GM18498 (cell line): ENCODE data around the gene PTPRG.

Experiments
- ATAC-seq: cut with Tn5 transposase; IDR thresholded peaks from one replicate; pipeline ENCODE4 v1.9.1; 2021; ENCODE audit warnings: mild to moderate bottlenecking, moderate library complexity; ENCODE audit not compliant: unreplicated experiment

Gene PTPRG

GRCh38 chr3:61648481-61648880 is 87.1 kb downstream of the PTPRG start:
- ATAC-seq, result no peak

DNA sequence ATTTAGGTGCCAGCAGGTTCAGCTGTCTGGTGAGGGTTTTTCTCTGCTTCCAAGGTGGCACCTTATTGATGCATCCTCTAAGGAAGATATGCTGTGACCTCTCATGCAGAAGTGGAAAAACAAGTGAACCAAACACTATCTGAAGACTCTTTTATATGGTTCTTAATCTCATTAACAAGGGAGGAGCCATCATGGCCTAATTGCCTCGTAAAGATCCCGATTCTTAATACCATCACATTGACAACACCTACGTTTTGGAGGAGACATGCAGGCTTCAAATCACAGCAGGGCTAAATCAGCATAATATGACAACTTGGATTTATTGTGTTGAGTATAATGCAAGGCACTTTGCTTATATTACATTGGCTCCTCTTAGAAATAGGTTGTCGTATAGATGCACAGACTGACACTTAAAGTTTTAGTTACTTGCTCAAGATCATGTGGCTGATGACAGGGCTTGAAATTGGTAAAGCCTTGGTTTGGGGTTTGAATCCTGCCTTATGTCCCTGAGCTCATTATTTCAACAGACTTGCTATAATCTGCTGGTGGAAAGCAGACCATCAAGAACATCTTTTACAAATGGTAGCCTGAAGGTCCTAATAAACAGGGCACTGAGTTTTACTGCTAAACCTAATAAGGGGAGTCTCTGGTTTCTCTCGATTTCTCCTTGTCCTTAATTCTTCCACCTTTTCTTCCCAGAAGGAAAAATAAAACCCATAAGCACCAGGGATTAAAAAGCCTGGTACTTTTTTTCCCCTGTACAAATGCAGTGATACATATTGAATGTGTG is 88.2 kb downstream of the PTPRG start:
- no peak for ATAC-seq

DNA sequence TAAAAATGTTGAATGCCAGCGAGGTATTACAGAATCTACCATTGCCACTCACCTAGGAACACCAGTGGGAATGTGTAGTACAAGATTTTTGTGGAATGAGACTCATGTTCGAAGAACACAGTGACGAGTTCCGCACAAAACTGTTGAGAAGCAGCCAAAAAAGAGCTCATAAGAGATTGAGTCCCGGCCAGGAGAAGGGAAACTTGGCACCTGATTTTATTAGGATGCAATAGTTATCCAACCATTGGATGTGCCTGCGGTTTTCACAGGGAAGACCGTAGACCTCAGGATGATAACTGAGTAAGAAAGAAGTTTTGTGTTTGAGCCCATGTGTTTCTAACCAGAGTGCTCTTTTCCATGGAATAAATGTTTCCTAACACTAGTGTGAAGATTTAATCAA is 88.9 kb downstream of the PTPRG start:
- ATAC-seq, result no peak

DNA sequence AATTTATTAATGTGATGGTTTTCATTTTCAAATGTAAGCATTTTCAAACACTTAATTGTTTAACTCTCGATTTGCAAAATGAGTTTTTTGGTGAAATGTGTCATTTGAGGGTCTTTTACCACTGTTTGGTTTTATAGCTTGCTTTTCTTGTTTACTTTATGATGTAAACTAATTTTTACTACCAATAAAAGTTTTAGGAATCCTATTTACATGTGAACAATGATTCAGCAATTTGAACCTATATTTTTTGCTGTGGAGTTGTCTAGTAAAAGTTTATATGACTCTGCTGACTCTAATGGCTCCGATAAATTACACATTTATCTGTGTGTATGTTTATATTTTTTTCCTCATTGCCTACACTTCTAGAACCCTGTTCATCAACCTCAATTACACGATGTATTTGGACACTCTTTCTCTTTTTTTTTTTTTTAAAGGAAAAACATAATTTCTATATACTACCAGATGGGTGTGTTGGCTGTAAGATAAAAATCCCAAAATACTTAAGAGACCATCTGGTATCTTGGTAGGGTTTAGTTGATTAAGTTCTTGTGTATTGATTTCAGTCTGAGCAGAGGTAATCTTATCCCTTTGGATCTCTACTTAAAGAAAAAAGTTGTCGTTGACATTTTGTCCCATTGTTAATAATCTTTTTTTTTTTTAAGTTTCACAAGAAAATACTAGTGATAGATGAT is 89.5 kb downstream of the PTPRG start:
- no peak for ATAC-seq

- no peak for ATAC-seq
Observed at GRCh38 chr3:61657689-61658088, 96.3 kb downstream of the PTPRG start.

DNA sequence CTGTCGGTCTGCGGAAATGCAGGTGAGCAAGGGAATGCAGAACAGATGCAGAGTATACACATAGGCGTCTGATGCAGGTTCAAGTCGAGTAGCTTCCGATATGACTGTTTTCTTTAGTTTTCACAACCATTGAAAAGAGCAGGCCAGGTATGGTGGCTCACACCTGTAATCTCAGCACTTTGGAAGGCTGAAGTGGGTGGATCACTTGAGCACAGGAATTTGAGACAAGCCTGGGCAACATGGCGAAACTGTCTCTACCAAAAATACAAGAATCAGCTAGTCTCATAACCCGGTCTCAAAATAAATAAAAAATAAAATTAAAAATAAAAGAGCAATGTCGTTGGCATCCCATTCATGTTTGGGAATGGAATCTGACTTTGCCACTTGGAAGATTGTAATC is 101.5 kb downstream of the PTPRG start:
- ATAC-seq, result no peak

DNA sequence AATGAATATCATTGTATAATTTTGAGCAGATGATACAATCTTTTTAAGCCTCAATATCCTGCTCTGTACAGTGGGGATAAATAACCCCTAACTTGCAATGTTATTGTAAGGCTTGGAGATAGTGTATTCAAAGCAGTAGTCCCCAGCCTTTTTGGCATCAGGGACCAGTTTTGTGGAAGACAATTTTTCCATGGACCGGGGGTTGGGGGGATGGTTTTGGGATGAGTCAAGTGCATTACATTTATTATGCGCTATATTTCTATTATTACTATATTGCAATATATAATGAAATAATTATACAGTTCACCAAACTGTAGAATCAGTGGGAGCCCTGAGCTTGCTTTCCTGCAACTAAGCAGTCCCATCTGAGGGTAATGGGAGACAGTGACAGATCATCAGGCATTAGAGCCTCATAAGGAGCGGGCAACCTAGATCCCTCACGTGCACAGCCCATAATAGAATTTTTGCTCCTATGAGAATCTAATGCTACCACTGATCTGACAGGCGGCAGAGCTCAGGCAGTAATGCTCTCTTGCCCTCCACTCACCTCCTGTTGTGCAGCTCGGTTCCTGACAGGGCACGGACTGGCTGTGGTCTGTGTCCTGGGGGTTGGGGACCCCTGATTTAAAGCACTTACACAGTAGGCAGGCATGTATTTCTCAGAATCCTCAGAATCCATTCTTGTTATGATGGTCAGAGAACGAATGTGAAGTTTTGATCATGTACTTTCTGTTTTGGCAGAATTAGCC is 102.2 kb downstream of the PTPRG start:
- no peak for ATAC-seq

GRCh38 chr3:61664105-61664482 is 102.7 kb downstream of the PTPRG start:
- ATAC-seq, result no peak

GRCh38 chr3:61665121-61665520 is 103.8 kb downstream of the PTPRG start:
- ATAC-seq, result no peak

DNA sequence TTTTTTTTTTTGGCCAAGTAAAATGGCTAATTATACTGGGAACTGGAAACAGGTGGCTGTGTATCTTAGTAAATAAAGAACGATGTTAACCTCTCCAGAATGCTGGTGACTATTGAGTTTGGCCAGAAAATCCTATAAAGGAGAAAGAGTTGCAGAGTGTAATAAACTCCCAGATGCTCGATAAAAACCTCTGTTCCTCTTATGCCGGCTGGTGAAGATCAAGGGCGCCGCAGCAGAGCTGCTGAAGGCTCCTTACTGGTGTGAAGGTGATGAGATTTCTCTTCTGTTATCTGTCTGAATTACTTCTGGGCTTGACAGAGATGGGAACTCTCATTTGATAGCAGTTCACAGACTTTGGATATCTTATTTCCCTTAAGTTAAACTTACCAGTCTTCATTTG is 104.6 kb downstream of the PTPRG start:
- no peak for ATAC-seq

GRCh38 chr3:61666615-61667330 is 105.4 kb downstream of the PTPRG start:
- ATAC-seq, result no peak

- ATAC-seq, result no peak
Observed at GRCh38 chr3:61667383-61667782, 106.0 kb downstream of the PTPRG start.

DNA sequence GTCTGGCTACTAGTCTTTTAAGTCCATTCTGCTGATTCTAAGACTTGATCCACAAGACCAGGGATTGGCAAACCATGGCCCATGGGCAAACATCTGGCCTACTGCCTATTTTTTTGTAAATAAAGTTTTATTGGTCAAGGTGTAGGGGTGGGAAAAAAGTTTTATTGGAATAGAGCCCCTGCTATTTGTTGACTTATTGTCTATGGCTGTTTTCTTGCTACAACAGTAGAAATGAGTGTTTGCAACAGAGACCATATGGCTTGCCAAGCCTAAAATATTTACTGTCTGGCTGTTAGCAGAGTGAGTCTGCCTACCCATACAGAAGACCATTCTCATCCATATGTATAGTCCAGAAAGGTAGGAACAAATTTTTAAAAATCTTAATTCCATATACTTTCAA is 106.4 kb downstream of the PTPRG start:
- ATAC-seq, result no peak

GRCh38 chr3:61668317-61668864 is 107.0 kb downstream of the PTPRG start:
- no peak for ATAC-seq

- no peak for ATAC-seq
Observed at GRCh38 chr3:61669203-61669602, 107.8 kb downstream of the PTPRG start.

DNA sequence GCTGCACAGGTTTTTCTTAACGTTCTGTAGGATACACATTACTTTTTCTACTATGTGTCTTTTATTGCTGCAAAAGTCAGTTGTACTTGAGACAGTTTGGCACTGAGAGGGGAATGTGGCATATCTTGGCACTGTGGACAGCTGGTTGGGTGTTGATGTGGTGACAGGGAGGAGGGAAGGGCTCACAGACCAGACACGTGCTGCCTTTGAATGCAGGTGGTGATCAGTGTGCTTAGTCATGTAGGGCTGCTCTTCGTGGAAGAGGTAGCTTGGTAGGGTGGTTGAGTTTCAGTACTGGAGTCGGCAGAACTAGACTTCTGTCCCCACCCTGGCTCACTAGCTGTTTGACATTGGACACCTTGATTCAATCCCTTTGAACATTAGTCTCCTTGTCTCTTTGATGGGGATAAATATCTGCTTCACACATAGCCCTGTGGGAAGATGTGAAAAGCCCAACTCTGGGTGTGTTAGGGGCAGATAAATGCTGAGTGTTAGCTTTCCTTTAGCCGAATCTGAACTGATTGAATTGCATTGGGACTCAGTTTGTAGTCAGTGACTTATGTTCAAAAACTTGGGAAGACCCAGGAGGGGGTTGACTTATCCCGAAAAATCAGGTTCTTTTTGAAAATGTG is 108.4 kb downstream of the PTPRG start:
- ATAC-seq, result no peak

GRCh38 chr3:61673651-61674050 is 112.3 kb downstream of the PTPRG start:
- no peak for ATAC-seq

GRCh38 chr3:61674596-61674995 is 113.2 kb downstream of the PTPRG start:
- no peak for ATAC-seq

DNA sequence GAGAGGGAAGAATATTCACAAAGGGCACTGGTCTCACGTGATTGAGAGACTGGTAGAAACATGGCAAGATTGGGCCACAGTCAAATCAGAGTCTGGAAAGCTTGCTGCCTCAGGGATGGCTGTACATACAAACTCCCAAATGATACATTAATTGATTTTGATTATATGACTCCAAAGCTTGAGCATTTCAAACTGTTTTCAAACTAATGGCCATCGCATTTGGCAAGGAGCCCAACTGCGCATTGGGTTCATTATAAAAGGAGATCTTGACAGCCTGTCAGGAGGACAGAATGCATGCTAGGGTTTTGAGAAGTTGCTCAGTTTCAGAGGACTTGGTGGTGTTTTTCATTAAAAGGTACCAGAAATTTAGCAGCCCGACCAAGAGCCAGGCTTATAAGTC is 117.7 kb downstream of the PTPRG start:
- no peak for ATAC-seq

DNA sequence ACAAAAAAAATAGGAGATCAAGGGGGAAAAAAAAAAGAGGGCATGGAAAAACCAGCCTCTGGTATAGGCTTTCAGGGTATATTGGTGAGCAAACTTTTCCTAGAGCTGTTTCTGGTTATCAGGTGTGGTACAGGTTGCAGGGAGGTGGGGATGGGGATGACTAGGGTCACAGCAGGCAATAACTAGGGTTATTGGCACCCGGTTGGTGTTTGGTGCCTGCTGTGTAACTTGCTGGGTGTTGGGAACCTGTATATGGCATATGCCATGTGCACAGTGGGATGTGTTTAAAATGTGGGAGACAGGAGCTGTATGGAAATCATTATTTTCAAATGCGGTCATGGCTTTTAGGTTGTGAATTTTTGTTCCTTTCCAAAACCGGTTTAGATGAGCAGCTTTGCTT is 119.2 kb downstream of the PTPRG start:
- ATAC-seq, result no peak
